SJSA1 (cell line): ENCODE measurements around the gene PIH1D1. TPM values are rescaled to one million over a fixed set of nuclear protein-coding genes. Genes with fewer than 3 reads are reported as not detected.
"Not testable (repeated sequence)": the region's sequence is repeated elsewhere in the genome, so short reads cannot be mapped to it uniquely, and the experiment has no call there.

Experiments
- DNase-seq, 2 experiments: peaks; one replicate each; pipeline ENCODE4 v3.0.0-alpha.2; 2015 to 2020; ENCODE audit warnings: low spot score in 2 of 2, low read depth in 1 of 2
- H3K27ac ChIP-seq: fragments of 250-450 bp; sonication (Bioruptor Pico); 2 replicates; pipeline ENCODE4 v1.5.1; 2020; ENCODE audit warnings: mild to moderate bottlenecking, moderate library complexity
- H3K27me3 ChIP-seq: fragments of 250-450 bp; sonication (Bioruptor Pico); replicated peaks from 2 replicates; pipeline ENCODE4 v1.5.1; 2020; ENCODE audit warnings: mild to moderate bottlenecking, moderate library complexity
- H3K36me3 ChIP-seq: fragments of 250-450 bp; sonication (Bioruptor Pico); 2 replicates; pipeline ENCODE4 v1.5.1; 2020; ENCODE audit warnings: mild to moderate bottlenecking
- H3K4me1 ChIP-seq: fragments of 250-450 bp; sonication (Bioruptor Pico); replicated peaks from 2 replicates; pipeline ENCODE4 v1.6.1; 2021; ENCODE audit warnings: mild to moderate bottlenecking
- H3K4me3 ChIP-seq: fragments of 250-450 bp; sonication (Bioruptor Pico); 2 replicates; pipeline ENCODE4 v1.5.1; 2020; ENCODE audit warnings: mild to moderate bottlenecking
- H3K9me3 ChIP-seq: fragments of 250-450 bp; sonication (Bioruptor Pico); replicated peaks from 2 replicates; pipeline ENCODE4 v1.5.1; 2020; ENCODE audit warnings: mild to moderate bottlenecking
- total RNA-seq: library from RNA; depleted of rRNA; stranded (reverse); fragments of >200 nt; shearing (Covaris generic); gene quantifications from 2 replicates; pipeline ENCODE4 v1.2.3, GENCODE V29; 2014

The PIH1D1 gene
- total RNA-seq, 1 experiment from 2014 or later = 78.2 TPM

DNA sequence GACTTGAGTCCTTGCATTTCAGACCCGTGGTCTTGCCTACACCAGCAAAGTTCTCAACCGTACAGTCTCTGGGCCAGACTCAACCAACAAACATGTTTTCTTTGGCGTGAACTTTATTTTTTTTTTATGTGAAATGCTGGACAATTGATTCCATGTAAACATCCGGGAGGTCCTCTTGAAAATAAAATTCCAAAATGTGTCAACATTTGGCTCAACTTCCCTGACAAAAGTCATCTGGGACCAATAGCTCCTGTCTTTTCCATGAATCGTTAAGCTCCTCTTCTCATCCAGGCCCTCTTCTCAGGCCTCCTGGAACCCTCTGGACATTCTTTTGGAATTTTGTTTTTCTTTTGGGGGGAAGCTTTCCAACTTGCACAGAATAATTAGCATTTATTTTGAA lies 4.2 kb upstream of the PIH1D1 start:
- Histone ChIP-seq H3K36me3 (peaks cover 5% of the 10 kb centered on the region), H3K27ac (peak overlapping the region; percentile 80), H3K9me3 (no peaks in the 10 kb centered on the region), H3K27me3 (no peaks in the 10 kb centered on the region), H3K4me3 (no peak overlapping the region), H3K4me1 (peaks cover 25% of the 10 kb centered on the region)
- DNase-seq = peak in 1 of 2 experiments; percentile 58

DNA sequence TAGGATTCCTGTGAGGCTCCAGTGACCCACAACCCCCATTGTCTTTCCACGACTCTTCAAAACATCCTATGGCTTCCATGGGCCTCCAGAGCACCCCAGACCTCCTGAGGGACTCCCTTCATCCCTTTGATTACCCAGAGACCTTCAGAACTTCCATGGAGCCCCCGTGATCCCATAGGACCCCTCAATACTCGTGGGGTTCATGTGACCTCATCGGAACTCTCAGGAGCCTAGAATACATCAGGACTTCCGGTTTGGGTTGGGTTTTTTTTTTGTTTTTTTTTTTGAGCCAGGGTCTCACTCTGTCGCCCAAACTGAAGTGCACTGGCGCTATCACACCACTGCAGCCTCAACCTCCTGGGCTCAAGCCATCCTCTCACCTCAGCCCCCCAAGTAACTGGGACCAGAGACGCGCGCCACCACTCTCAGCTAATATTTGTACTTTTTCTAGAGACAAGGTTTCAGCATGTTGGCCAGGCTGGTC lies 2.2 kb upstream of the PIH1D1 start:
- Histone ChIP-seq H3K27ac (peak overlapping the region; percentile 88), H3K36me3 (peaks cover 8% of the 10 kb centered on the region; the same call in 1 of the 2 replicates), H3K4me1 (peaks cover 25% of the 10 kb centered on the region), H3K27me3 (no peaks in the 10 kb centered on the region), H3K9me3 (no peaks in the 10 kb centered on the region), H3K4me3 (peak overlapping the region; percentile 55)
- DNase-seq = no peak

DNA sequence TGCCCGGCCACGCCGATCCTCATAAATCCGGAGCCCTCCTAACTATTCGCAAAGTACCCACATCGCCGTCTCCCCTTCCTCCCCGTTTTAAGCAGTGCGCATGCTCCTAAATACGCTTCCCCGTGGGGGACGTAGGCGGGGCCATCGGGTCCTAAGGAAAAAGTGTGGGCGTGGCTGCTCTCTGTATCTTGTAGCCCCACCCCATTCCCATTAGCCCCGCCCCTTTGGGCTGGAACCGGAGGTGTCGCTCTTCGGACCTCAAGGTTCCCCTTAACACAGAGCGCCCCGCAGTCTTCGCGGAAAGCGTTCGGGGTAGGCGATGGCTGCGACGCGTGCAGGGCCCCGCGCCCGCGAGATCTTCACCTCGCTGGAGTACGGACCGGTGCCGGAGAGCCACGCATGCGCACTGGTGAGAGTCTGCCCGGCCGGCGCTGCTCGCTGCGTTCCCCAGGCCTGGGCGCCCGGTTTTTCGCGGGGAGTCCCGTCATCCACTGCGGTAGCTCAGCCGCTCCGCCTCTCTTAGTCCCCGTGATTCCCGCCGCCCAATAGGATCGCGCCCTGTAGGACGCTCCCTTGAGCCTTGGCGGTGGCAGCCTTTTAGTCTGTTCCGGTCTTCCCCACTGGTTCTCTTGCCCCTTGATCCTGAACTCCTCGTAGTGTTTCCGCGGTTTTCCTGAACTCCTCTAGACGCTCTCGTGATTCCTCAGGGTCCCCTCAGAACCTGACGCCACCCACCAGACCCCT lies 1.6 kb upstream of the PIH1D1 start, which contains the start of gene ALDH16A1:
ALDH16A1 (plus strand) TSS at position 213 of the 744 bp plus-strand sequence; CDS start at position 320, 107 bp downstream.
- peaks cover 25% of the 10 kb centered on the region for H3K4me1 ChIP-seq
- DNase-seq = peak; percentile 98 to 99
- H3K27me3 ChIP-seq = no peaks in the 10 kb centered on the region
- H3K27ac ChIP-seq = peak within 1 kb of the TSS; percentile 88
- peak within 1 kb of the TSS; percentile 55 for H3K4me3 ChIP-seq
- no peaks in the 10 kb centered on the region for H3K9me3 ChIP-seq
- H3K36me3 ChIP-seq = peaks cover 11% of the 10 kb centered on the region

DNA sequence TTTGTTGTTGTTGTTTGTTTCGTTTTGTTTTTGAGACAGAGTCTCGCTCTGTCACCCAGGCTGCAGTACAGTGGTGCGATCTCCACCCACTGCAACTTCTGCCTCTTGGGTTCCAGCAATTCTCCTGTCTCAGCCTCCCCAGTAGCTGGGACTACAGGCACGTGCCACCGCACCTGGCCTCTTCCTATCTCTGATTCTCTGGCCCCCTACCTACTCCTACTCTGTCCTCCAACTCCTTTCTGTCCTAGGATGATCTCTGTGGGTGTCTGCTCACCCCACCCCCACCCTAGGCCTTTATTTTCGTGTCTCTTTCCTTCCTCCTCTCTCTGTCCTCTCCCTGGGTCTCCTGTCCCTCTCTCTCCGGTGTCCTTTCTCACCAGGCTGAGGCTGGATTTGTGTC lies 1.2 kb downstream of the PIH1D1 start:
- no peaks in the 10 kb centered on the region for H3K9me3 ChIP-seq
- H3K4me1 ChIP-seq = peaks cover 13% of the 10 kb centered on the region
- H3K36me3 ChIP-seq = peaks cover 28% of the 10 kb centered on the region
- no peak for DNase-seq
- no peak overlapping the region for H3K27ac ChIP-seq
- H3K27me3 ChIP-seq = no peaks in the 10 kb centered on the region
- no peak overlapping the region for H3K4me3 ChIP-seq

- Histone ChIP-seq H3K36me3 (peaks cover 28% of the 10 kb centered on the region), H3K4me3 (no peak overlapping the region), H3K27me3 (no peaks in the 10 kb centered on the region), H3K27ac (no peak overlapping the region), H3K9me3 (no peaks in the 10 kb centered on the region), H3K4me1 (peaks cover 7% of the 10 kb centered on the region)
- no peak for DNase-seq
These were observed 3.2 kb downstream of the PIH1D1 start for GRCh38 chr19:49448432-49448786.

DNA sequence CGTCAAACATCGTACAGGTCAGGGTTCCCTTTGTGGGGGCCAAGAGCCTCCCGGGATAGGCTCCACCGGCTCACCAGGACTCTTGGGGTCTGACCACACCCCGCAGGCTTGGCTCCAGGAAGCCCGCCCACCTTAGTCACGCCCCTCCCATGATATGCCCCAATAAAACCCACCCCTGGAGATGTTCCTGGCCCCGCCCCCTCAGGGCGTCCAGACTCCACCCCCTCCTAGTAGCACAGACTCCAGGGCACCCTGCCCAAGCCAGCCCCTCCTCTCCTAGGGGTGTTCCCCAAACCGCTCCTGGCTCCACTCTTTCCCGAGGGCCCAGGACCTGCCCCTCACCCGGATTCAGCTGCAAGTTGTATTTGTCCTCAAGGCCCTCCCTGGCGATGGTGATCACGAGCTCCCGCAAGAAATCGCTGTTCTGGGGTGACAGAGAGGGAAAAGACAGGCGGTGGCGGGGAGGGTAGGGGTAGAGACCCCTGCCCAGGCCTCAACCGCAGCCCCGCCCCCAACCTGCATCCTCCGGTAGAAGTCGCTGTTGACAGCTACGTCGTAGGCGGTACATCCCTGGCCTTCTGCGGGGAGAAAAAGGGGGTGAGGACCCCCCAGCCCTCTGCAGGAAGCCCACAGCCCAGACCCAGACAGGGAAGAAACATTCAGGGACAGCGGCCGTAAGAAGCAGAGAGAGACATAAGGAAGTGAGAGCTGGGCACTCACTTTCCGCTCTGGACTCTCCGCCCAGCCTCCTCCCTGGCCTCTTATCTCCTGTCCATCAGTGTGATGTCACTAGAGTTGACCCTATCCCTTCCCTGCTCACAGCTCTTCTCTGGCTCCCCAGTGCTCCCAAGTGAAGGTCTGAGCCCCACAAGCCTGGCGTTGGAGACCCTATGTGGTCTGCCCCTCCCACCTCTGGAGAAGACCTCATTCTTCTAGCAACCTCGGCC lies 3.9 kb downstream of the PIH1D1 start:
- Histone ChIP-seq H3K36me3 (peaks cover 28% of the 10 kb centered on the region), H3K27me3 (no peaks in the 10 kb centered on the region), H3K9me3 (no peaks in the 10 kb centered on the region), H3K27ac (no peak overlapping the region), H3K4me3 (no peak overlapping the region), H3K4me1 (peaks cover 10% of the 10 kb centered on the region)
- DNase-seq = peak in 1 of 2 experiments; percentile 69

DNA sequence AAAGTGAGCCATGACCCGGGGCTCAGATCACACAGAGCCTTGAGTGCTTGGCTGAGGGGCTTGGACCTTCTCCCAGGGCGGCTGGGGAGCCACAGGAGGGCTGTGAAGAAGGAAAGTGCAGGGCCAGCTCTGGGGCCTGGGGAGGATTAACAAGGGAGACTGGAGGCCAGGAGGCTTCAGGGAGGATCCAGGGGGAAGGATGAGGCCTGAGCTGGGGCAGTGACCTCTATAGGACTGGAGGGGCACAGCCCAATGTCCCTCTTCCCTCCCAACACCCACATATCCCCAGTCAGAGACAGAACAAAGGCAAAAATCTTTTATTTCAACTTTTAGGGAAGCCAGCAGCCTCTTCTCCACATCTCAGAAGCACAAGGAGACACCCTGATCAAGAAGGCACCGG lies 5.6 kb downstream of the PIH1D1 start:
- H3K36me3 ChIP-seq = peaks cover 28% of the 10 kb centered on the region
- H3K4me1 ChIP-seq = peaks cover 10% of the 10 kb centered on the region
- peaks cover 15% of the 10 kb centered on the region for H3K27me3 ChIP-seq
- no peak overlapping the region for H3K27ac ChIP-seq
- DNase-seq = no peak
- H3K9me3 ChIP-seq = no peaks in the 10 kb centered on the region
- H3K4me3 ChIP-seq = no peak overlapping the region

DNA sequence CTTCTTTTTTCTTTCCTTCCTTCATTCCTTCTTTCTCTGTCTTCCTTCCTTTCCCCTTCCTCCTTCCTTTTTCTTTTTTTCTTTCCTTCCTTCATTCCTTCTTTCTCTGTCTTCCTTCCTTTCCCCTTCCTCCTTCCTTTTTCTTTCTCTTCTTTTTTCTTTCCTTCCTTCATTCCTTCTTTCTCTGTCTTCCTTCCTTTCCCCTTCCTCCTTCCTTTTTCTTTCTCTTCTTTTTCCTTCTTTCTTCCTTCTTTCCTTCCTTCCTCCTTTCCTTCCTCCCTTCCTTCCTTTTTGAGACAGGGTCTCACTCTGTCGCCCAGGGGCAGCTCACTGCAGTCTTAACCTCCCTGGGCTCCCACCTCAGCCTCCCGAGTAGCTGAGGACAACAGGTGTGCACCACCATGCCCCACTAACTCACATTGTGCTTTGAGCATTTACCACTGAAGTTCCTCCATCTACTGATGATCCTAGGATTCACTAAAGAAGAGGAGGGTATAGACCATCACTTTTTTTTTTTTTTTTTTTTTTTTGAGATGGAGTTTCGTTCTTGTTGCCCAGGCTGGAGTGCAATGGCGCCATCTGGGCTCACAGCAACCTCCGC lies 7.4 kb downstream of the PIH1D1 start:
- H3K9me3 ChIP-seq = not testable (repeated sequence)

DNA sequence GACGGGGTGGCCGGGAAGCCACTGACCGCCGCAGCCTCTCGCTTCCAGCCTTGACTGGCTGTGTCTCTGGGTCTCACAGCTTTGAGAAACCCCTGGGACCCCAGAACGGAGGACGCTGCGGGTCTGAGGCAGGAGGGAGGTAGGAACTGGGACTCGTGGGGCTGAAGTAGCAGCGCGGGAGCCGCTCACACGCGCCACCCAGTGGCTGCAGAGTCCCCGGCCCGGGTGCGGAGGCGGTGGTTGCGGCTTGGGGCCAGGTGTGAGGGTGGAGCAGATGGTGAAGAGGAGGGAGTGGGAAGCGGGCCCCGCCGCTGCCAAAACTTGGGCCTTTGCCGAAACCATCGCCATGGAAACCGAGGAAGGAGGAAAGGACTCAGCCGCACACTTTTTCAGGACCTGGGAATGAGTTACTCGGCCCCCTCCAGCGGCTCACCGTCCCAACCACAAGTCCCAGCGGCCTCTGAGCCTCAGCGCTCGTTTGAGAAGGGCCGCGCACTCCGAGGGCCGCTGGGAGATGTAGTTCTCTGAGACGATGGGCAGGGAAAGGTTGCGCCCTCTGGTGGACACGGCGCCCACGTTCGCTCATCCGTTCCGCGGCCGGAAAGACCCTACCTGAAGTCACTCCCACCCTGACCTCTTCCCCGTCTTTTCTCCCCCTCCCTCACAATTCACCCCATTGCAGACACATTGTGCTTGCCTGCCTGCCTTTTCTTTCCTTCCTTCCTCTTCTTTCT lies 8.1 kb downstream of the PIH1D1 start:
- Histone ChIP-seq H3K27ac (no peak overlapping the region), H3K9me3 (no peaks in the 10 kb centered on the region), H3K36me3 (peaks cover 17% of the 10 kb centered on the region), H3K27me3 (peaks cover 40% of the 10 kb centered on the region), H3K4me1 (peaks cover 10% of the 10 kb centered on the region), H3K4me3 (peak overlapping the region; percentile 47)
- DNase-seq = peak; percentile 94 to 98

More for the DNA sequence above, 7.4 kb downstream of the PIH1D1 start:
- not testable (repeated sequence) for H3K27ac ChIP-seq, H3K4me3 ChIP-seq, DNase-seq
- H3K4me1 ChIP-seq = peaks cover 10% of the 10 kb centered on the region
- peaks cover 33% of the 10 kb centered on the region for H3K27me3 ChIP-seq
- H3K36me3 ChIP-seq = peaks cover 20% of the 10 kb centered on the region

DNA sequence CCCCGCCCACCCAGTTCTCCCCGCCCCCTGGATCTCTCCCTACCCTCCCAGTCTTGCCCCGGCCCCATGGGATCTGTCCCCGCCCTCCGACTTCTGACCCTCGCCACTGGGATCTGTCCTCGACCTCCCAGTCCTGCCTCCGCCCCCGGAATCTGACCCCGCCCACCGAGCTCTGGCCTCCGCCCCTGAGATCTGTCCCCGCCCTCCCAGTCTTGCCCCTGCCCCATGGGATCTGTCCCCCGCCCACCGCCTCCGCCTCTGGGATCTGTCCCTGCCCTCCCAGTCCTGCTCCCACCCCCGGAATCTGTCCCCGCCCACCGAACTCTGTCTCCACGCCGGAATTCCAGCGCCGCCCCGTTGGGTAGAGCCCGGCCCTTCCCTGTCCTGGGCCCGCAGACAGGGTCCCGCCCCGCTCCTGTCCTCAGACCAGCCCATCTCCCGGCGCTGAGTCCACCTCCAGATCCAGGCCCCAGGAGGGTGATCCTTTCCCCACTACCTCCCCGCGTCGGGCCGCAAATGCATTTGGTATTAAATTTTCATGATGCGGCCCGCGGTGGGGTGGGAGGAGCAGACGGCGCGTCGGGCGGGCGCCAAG lies 8.7 kb downstream of the PIH1D1 start:
- H3K27me3 ChIP-seq = peaks cover 46% of the 10 kb centered on the region
- H3K27ac ChIP-seq = no peak overlapping the region
- H3K9me3 ChIP-seq = no peaks in the 10 kb centered on the region
- H3K4me3 ChIP-seq = peak overlapping the region; percentile 47
- peaks cover 10% of the 10 kb centered on the region for H3K4me1 ChIP-seq
- H3K36me3 ChIP-seq = peaks cover 14% of the 10 kb centered on the region
- DNase-seq = peak; percentile 86 to 98

- H3K27ac ChIP-seq = no peak overlapping the region
- DNase-seq = no peak
- no peak overlapping the region for H3K4me3 ChIP-seq
- H3K27me3 ChIP-seq = peaks cover 46% of the 10 kb centered on the region
- H3K36me3 ChIP-seq = peaks cover 10% of the 10 kb centered on the region
- peaks cover 10% of the 10 kb centered on the region for H3K4me1 ChIP-seq
- no peaks in the 10 kb centered on the region for H3K9me3 ChIP-seq
These were observed 9.3 kb downstream of the PIH1D1 start for GRCh38 chr19:49442354-49442753.

DNA sequence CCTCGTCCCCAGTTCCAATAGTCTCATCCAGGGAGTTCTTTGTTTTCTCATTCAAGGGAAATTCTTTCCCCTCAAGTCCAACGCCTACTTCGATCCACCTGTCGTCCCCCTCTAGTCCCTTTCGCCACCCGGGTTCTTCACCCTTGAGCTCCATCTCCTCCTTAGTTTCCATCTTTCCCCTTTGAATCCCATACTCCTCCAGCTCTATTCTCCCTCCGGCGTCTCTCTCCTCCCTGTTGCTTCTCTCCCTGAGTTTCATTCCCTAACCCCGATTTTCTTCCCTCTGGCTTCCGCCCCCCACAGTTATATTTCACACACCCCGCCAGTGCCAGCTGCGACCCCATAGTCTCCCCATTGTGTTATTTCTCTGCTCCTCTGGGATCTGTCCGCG lies 9.7 kb downstream of the PIH1D1 start:
- H3K36me3 ChIP-seq = peaks cover 6% of the 10 kb centered on the region
- H3K27ac ChIP-seq = no peak overlapping the region
- no peak overlapping the region for H3K4me3 ChIP-seq
- H3K27me3 ChIP-seq = peaks cover 46% of the 10 kb centered on the region
- DNase-seq = no peak
- peaks cover 10% of the 10 kb centered on the region for H3K4me1 ChIP-seq
- no peaks in the 10 kb centered on the region for H3K9me3 ChIP-seq
